HG03045 (cell line): ENCODE results near the gene GHSR.

Experiments
- ATAC-seq: cut with Tn5 transposase; IDR thresholded peaks from one replicate; pipeline ENCODE4 v1.9.1; 2021; ENCODE audit warnings: mild to moderate bottlenecking, moderate library complexity; ENCODE audit not compliant: unreplicated experiment

GHSR gene

DNA sequence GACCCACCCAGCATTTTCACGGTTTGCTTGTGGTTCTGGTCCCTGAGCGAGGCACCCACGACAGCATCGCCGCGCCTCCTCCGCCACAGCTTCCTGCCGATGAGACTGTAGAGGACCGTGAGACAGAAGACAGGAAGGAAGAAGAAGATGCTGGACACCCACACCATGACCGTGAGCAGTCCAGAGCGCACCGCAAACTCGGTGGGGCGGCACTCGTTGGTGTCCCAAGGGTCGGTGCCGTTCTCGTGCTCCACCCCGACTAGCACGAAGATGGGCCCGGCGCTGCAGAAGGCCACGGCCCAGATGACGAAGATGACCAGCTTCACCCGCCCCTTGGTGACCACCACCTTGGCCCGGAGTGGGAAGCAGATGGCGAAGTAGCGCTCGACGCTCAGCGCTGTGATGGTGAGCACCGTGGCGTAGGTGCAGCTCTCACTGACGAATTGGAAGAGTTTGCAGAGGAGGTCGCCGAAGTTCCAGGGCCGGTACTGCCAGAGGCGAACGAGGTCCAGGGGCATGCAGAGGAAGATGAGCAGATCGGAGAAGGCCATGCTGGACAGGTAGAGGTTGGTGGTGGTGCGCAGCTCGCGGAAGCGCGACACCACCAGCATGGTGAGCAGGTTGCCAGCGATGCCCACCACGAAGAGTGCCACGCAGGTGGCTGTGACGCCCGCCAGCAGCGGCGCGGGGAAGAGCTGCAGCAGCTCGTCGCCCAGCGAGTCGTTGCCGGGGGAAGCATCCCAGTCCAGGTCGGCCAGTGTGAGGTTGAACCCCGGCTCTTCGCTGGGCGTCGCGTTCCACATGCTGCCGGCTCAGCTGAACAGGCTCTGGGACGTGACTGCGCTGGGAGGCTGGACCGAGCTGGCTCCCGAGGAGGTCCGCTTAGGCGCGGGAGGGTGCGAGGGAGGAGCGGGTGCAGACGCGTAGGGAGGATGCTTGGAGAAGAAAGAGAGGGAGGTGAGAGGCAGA is at the start of gene GHSR:
Gene GHSR, minus strand, starts transcription at position 846 of the 969 bp plus-strand sequence. Its CDS starts 43 bp downstream, at position 803.
- ATAC-seq = no peak

DNA sequence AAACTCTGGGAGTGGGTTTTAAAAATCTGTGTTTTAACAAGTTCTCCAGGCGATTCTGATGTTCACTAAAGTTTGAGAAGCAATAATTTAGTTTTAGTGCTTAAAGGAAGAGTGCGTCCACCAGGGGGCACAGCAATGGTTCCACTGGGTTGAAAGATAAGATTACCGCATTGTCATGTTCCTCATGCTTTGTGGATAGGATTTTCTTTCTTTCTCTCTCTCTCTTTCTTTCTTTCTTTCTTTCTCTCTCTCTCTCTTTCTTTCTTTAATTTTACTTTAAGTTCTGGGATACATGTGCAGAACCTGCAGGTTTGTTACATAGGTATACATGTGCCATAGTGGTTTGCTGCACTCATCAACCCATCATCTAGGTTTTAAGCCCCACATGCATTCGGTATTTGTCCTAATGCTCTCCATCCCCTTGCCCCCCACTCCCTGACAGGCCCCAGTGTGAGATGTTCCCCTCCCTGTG is 42.0 kb upstream of the GHSR start:
- ATAC-seq = peak; percentile 67

- ATAC-seq = no peak
Measured at GRCh38 chr3:172478116-172478515, 29.9 kb upstream of the GHSR start.

- no peak for ATAC-seq
Measured at GRCh38 chr3:172476347-172476746, 28.1 kb upstream of the GHSR start.

DNA sequence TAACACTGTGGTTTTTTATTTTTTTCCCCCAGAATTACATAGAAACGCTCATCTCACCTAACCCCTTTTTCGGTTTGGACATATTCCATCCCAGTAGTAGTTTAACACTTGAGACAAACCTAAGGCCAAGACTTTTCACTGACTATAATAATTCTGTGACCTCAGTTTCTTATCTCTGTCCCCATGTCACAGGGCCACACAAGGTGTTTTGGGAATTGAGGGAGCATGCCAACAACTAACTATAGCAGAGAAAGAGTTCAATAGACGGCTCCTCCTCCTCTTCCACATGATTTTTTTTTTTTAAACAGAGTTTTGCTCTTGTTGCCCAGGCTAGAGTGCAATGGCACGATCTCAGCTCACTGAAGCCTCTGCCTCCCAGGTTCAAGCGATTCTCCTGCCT is 27.4 kb upstream of the GHSR start:
- ATAC-seq = no peak

- ATAC-seq = no peak
Measured at GRCh38 chr3:172471903-172472302, 23.6 kb upstream of the GHSR start.

DNA sequence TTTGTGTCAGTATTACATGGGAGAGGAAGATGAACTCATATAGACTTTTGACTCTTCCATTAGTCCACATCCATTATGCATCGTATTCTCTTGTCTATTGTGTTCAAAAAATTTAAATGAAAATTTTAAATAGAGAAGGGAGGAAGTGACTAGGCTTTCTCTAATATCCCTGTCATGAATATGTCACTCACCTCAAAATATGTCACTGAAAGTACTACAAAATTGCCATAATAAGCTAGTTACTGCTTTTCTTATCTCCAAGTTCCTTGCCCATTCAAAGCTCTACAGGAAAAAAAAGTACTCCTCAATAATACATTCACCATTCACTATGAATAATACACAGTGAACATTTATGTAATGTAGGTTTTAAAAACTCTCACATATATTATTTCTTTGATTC is 22.3 kb upstream of the GHSR start:
- ATAC-seq = no peak

DNA sequence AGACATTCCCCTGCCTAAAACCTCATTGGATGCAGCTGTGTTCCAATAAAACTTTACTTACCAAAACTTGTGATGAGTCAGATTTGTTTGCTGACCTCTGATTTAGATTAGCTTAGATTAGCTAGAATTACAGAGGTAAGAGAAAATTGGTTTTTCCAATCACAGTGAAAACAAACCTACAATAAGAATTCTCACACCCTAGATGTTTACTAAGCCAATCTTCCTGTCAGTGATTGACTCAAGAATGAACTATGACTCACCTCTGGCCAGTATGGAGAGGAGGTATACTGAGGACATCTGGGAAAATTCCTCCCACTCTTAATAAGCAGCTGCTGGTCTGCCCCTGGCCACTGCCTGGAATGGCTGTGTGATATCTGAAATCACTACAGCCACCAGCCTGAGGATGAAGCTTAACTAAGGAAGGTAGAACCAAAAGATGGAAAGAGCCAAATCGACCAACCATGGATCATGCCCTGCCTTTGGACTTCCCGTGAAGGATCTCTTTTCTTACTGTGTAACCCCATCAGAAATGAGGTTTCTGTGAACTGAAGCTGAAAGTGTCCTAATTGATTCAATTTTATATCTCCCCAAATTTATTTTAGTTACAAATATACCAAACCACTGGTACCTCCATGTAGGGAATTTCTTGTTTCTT is 19.0 kb upstream of the GHSR start:
- ATAC-seq = no peak

GRCh38 chr3:172466553-172467130 is 18.4 kb upstream of the GHSR start:
- ATAC-seq = no peak

- no peak for ATAC-seq
Measured at GRCh38 chr3:172465281-172465680, 17.0 kb upstream of the GHSR start.

DNA sequence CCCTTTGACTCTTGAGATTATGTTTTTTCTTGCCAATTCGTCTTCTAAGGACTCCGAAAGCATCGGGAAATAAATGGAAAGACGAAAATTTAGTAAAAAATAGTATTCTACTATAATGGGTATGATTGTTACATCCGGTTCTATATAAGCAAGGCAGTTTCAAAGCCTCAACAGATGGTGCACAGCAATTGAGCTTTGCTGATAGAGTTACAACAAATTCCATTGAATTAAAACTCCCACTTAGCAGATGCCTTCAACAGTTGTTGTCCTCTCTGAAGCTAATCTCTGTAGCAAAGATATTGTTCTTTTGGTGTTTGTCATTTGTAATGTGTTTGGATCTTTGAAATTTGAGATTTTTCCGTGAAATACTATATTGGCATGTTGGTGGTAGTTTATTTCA is 16.1 kb upstream of the GHSR start:
- ATAC-seq = no peak

DNA sequence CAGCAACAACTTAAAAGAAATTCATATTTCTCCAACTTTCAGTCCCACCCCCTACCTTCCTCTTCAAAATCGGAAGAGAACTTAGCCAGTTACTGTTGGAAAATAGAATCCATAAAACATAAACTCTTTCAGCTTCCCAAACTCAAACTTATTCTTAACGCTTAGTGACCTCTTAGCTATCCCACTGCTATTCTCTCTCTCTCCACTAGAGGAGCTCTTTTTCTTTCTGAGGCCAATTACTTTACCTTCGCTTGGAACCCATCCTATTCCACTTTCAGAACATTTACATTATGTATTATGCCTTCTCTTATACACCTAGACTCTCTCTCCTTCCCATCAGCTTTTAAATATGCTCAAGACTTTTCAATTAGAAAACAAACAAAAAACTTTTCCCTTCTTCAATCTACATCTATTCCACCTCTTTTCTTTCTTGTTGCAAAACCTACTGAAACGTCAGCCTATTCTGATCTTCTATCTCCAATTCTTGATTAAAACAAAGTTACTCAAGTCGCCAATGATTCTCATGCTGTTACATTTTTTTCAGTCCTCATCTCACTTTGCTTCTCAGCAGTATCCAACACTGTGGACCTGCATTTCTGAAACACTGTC is 13.4 kb upstream of the GHSR start:
- ATAC-seq = no peak

DNA sequence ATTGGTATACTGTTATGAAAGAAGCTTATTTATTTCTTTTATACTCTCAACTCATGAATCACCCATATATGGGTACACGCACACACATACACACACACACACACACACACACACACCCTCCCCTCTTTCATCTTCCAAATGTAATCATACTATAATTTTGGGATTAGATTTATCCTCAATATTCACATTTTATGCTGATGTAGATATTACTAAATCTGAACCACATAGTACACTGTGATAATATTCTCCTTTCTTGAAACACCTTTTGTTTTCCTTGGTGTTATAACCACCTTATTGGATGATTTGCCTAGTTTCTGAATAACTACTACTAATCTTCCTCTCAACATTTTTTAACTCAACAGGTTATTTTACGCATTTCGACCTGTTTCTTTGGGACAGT is 8.1 kb upstream of the GHSR start:
- ATAC-seq = no peak

- ATAC-seq = no peak
Measured at GRCh38 chr3:172454180-172454579, 5.9 kb upstream of the GHSR start.

- ATAC-seq = no peak
Measured at GRCh38 chr3:172449466-172450149, 1.4 kb upstream of the GHSR start.

- no peak for ATAC-seq
Measured at GRCh38 chr3:172448661-172449465, 607 bp upstream of the GHSR start.

GRCh38 chr3:172446198-172446597 is 2.1 kb downstream of the GHSR start:
- no peak for ATAC-seq

DNA sequence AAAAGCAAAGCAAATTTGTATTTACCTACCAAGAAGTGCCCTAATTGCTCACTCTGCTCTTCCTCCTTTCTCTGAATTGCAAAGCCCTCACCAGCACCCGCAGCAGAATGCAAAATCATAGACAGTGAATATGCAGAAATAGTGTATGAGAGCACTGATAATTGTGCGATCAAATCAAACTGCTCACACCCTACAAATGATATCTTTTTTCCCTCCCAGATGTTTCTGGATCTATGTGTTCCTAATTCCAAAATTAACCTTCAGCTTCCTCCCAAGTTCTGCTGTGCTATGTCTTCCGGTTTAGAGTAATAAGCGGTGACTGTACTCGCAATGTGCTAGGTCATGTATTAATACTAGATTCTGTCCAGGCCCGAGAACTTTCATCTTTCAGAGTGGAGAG is 3.4 kb downstream of the GHSR start:
- ATAC-seq = no peak

- ATAC-seq = no peak
Measured at GRCh38 chr3:172442606-172443005, 5.7 kb downstream of the GHSR start.

DNA sequence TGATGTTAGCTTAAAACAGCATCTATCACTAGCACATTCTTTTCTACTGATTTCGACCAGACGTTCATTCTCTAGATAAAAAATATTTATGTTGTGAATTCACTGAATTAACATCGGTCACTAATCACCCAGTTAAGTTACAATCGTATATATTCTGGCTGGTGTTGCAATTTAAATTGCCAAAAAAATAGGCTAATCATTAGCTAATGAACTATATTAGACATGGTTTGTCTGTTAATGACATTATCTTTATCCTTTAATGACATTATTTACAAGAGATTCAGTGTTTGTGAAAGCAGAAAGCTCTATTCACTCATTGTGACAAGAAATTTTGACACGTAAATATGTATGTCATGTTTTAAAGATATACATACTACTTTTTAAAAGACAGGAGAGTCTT is 6.7 kb downstream of the GHSR start:
- no peak for ATAC-seq
